Stimulated activated CD8-positive, alpha-beta memory T cell treated with anti-CD3 and anti-CD28 coated beads, Interleukin-7, amount 100 ng/mL, for 4 hours (primary cell): ENCODE results near the gene TCF7L2.

ENCODE experiments used
- DNase-seq, 2 donors: peaks; one replicate each; pipeline ENCODE4 v3.0.0-alpha.2; 2020; ENCODE audit warnings: low read depth in 2 of 2

Gene TCF7L2

GRCh38 chr10:113044016-113044755 is 94.1 kb downstream of the TCF7L2 start:
- DNase-seq, result no peak

DNA sequence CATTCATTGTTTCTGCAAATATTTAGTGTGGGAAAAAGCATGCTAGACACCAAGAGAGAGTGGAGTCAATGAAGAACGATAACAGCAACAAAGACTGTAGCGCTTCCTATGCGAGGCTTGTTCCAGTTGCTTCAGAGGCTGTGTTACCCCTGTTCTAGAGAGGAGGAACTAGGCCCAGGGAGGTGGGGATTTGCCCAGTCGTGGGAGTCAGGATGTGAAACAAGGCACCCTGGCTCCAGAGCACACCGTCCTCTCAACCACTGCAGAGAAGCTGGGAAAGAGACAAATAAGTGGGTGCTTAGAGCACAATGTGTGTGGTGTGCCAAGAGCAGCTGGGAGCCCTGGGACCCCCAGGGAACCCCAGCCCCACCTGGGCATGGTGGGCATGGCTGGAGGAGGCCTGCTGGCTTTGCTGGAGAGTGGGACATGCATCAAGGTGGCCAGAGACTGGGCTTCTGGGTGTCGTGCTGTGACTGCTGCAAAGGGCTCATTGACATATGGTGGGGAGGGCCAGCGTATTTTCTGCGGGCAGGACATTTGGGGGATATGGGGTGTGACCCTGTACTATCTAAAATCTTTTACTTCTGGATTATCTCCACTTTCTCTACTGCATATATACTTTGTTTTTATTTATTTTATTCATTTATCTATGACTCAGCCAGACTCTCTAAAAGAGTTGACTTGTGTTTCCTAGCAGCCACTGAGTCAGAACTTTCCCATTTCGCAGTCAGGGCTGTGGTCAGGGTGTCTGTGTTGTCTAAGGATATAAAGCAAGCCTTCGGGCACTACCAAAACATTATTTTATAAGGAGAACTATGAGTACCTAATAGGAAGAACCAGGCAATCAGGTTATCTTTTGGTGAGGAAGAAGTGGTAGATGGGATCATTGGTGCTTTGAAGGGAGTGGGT is 95.4 kb downstream of the TCF7L2 start:
- no peak for DNase-seq

GRCh38 chr10:113047151-113047550 is 97.1 kb downstream of the TCF7L2 start:
- DNase-seq, result no peak

DNA sequence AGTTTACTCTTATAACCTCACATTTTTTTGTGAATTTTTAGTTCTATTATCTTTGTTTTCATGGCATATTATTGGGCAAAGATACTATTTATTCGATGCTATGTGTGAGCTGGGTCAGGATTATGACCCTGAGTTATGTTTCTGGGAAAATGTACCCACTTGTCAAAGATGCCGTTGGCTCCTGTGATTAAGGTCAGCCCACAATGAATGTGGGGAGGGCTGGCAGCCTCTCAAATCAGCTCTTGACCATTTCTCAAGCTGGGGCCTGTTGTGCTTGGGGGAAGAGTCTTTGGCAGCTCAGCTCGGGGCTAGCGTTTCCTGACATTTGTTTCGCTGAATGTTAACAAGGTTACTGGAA is 97.5 kb downstream of the TCF7L2 start:
- no peak for DNase-seq

DNA sequence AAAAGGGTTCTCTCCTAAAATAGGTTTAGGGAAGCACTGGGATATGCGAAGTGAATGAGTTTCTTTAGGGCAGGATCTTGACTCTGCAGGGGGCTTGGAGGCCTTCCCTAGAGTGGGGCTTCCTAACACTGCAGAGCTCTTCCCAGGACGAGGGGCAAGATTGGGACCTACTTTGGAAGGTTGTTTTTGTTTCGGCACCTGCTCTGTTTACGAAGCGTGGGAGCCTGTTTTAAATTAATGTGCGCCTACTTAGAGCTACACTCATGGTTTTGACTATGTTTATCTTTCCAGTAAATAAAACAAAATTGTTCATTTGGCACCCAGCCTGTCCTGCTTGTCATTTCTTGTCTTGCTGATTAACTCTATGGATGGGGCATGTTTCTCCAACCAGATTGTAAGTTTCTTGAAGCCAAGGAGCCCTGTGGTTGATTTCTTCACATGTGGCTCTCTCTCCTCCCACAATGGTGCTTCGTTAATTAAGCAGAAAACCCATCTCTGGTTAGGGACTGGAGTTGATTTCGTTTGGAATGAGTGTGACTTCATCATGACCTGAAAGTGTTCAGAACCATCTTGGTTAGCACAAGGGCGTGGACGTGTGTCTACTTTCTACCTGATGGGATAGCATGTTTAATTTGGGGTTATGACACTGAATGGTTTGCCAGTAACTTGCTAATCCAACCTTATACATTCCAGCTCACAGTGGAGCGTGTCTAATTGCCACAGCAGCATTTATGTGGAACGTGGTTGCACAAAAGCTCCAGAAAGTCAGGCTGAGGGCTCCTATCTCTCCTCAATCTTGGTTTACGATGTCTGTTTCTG is 98.1 kb downstream of the TCF7L2 start:
- DNase-seq, result no peak

DNA sequence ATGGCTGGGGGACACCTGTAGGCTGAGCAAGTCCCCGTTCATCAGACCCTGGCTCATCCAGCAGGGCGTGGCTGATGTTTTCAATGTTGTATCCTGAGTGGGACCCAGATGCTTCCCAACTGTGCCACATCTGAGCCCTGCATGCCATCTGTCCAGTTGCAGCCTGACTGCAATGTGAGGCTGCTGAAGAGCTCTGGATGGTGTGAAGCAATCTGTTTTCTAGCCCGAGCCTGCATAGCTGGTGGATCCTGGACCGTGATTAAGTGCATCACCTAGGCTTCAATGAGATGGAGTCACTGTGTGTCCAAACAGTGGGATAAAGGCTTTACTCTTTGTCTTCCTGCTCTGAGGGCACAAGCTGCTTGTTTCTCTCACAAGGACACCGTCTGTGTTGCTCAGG is 99.8 kb downstream of the TCF7L2 start:
- no peak for DNase-seq

DNA sequence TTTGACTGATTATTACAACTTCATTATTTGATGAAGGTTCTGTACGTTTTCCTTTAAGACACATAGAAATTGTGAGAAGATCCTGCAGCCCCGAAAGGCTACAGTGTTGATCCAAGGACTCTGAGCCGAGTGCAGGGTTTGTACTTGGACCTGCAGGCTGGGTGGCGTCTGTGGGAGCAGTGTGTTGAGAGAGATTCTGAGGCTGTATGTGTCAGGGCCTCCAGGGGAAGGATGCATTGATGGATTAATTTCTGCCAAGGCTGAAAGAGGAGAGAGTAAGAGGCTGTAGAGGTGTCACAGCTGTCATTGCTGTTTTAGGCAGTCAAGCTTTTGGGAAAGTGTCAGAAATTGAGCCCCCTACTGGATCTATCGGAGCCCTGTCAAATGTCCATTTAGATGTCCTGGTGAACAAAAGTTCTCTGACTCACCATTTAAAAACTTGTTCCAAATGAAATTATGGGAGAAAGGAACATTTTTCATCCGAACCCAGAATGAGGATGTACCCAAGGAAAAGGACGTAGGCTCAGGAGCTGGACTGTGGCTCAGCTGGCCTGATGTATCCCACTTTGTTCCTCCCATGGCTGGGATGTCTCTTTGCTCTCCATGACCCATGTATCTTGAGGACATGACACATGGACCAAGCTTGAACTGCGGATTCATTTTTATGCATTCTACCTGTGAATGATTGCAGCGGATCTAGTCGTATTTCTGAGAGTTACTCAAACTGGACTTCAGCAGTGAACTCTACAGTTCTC is 102.2 kb downstream of the TCF7L2 start:
- no peak for DNase-seq

- DNase-seq, result no peak
Measured at GRCh38 chr10:113053091-113053490, 103.0 kb downstream of the TCF7L2 start.

DNA sequence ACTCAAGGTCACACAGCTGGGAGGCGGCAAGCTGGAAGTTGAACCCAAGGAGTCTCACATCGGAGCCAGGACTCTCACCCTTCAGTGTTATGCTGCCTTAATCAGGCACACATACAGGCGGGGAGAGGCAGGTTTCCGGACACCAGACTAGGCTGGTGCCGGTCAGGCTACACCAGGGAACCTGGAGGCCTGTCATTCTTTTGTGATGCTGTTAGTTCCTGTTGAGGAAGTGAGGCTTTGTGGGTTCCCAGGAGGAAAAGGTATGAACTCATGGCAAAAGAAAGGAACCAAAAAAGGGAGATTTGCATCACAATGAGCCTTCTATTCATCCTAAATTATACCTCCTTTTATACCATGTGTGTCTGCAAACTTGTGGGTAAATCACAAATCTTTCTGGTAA is 103.8 kb downstream of the TCF7L2 start:
- no peak for DNase-seq

DNA sequence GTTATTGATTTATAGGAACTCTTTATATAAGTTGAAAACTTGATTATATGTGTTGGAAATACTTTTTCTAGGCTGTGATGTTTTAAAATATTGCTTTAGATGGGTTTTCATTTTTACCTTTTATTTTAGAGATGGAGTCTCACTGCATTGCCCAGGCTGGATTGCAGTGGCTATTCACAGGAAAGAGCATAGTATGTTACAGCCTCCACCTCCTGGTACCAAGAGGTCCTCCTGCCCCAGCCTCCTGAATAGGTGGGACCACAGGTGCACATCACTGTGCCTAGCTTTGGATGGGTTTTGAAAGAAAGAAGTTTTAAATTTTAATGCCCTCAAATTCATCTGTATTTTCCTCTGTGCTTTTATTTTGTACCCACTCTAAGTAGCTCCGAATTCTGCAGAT is 105.4 kb downstream of the TCF7L2 start:
- no peak for DNase-seq

DNA sequence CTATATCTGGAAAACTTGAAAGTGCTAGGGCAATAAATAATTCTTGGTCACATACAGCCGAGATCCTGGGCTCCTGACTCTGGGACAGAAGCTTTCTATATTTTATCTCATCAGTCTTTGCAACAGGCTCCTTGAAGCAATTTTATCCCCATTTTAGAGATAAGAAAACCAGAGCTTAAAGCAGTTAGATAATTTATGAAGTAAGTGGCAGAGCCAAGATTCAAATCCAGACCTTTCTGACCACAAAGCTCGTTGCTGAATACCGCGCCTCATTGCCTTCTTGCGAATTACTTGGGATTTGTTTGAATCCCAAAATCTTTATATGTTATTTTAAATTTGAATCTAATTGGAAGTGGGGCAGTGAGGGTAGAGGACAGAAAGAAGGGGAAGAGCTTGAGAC is 106.0 kb downstream of the TCF7L2 start:
- no peak for DNase-seq

DNA sequence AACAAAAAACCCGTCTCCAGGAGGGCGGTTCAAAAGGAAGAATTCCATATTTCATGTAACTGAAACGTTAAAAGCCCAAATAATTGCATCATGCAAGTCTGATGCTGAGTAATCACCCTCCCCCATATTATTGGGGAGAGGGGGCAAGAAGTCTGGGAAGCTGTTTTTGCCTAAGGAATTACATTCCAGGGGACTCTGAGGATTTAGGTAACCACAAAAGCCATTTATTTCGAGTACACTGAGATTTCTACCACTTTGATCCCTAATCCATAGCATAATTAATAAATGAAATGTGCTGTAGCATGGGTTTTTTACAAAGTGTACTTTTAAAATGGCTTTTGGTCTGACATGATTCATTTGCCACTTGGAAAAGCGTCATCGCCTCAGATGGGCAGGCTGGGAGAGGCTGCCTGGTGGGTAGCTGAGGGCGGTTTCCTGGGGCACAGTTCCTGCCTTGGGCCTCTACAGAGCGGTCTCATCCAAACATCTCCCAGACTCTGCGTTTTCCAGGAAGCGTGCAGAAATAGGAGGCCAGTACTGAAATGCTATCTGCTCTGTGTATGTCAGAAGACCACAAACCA is 106.5 kb downstream of the TCF7L2 start:
- no peak for DNase-seq

DNA sequence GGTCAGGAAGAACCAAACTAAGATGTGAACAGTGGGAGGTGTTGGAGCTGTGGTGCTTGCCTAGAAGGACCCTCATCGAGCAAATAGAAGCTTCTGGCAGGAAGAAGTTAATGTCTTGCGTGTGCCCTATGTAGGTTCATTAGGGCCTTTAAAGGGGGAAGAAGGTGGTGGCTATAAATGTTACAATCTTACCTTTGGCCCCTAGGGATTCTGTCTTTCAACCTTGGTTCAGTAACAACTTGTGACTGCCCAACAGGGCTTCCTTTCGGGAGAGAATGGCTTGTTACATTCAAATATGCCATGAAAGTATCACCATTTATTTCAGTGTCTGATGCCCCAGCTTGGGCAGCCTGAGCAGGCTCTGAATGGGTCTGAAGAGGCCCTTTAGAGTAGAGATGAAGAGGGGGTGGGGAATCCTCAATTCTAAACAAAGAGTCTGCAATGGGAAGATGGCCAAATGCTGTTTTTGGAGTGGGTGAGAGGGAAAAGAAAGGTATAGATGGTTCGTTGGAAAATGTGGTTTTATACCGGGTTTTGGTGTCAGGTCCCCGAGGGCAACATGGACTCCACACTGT is 108.0 kb downstream of the TCF7L2 start:
- DNase-seq, result no peak

DNA sequence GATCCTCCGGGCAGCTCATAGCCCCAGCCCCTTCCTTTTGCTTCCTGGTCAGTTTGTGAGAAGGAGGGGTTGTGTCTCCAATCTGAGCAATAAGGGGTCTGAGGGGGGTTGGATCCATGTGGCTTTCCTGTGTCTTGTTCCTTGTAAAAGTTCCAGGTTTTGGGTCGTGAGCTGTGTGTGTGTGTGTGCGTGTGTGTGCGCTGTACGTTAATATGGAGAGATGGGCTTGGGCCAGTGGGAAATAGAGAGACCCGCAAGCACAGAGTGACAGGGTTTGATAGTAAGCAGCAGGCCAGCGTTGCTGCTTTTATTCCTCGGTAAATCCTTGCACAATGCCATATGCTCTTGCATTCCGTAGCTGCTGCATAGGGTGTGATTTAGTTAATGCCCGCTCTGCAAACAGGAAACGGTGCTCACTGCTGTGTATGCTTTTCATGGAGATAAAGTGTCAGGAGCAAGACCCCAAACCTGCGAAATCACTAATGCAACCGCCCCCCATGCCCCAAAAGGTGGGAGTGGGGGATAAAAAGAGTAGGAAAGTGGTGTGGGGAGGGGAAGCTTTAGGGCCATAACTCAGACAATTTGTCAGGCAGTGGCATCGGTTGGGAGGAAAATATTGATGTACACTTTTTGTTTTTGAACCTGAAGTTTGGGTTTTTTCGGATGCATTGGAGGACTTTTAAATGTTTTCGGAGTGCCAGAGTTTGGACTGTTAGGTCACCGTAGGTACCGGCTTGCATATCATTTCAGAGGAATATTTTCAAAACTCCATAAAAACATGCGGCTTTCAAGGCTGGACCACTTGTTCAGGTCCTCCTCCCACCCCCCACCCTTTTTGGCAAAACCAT is 108.7 kb downstream of the TCF7L2 start:
- no peak for DNase-seq

- DNase-seq, result no peak
Measured at GRCh38 chr10:113059371-113059780, 109.3 kb downstream of the TCF7L2 start.

GRCh38 chr10:113060201-113061053 is 110.4 kb downstream of the TCF7L2 start:
- no peak for DNase-seq

GRCh38 chr10:113061054-113061430 is 111.0 kb downstream of the TCF7L2 start:
- no peak for DNase-seq

- no peak for DNase-seq
Measured at GRCh38 chr10:113061557-113061956, 111.5 kb downstream of the TCF7L2 start.
